ENCODE measurements around the gene IDI2. TPM values are rescaled to one million over a fixed set of nuclear protein-coding genes. Genes with fewer than 3 reads are reported as not detected.

The IDI2 gene
- total and polyA plus RNA-seq, 4 donors: 0.11 to 0.12 TPM; not detected in 2

DNA sequence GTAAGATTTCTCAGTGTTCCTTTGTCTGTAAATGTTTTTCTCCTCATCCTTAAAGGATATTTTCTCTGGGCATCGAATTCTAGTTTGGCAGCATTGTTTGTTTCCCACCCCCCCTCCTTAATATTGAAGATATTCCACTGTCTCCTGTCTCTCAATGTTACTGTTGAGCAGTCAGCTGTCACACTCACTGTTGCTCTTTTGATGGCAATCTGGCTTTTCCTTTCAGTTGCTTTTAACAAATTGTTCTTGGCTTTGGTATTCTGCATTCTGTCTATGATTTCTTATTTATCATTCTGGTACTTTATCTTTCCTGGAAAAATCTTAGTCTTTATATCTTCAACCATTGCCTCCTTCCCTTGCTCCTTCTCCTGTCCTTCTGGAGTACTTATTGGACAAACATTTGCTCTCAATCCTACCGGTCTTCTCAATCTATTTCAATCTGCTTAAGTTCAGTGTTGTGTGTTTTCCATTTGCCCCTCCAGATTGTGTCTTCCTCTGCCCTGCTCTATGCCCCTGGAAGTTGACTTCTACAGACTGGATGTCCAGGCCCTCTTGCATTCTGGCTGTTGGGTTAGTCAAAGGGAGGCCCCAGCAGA is 46.7 kb downstream of the IDI2 start:
- H3K9me3 ChIP-seq (ENCODE audit: control insufficient read depth, insufficient read depth, low read length): peaks cover 14% of the 10 kb centered on the region
- no peak overlapping the region for H3K27ac ChIP-seq (ENCODE audit: low read depth, low read length)
- no peaks in the 10 kb centered on the region for H3K36me3 ChIP-seq (ENCODE audit: control insufficient read depth, insufficient read depth, low read length)
- no peak overlapping the region for H3K4me3 ChIP-seq (ENCODE audit: low read depth, low read length)
- no CpG with 5 or more reads among the region's 2 CpGs for WGBS (ENCODE audit: insufficient coverage)
- no peaks in the 10 kb centered on the region for H3K27me3 ChIP-seq (ENCODE audit: control insufficient read depth, insufficient read depth, low read length)
- DNase-seq (ENCODE audit: low read depth in 4 of 6, low spot score in 6 of 6): no peak
- H3K4me1 ChIP-seq (ENCODE audit: control insufficient read depth, insufficient read depth, low read length): no peaks in the 10 kb centered on the region

DNA sequence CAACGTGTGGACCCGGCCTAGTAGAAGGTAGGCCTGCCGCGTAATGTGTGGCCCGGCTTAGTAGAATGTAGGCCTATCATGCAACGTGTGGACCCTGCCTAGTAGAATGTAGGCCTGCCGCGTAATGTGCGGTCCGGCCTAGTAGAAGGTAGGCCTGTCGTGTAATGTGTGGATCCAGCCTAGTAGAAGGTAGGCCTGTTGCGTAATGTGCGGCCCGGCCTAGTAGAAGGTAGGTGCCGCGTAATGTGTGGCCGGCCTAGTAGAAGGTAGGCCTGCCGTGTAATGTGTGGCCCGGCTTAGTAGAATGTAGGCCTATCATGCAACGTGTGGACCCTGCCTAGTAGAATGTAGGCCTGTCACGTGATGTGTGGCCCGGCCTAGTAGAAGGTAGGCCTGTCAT is 49.3 kb downstream of the IDI2 start:
- no peak overlapping the region for H3K27ac ChIP-seq (ENCODE audit: low read depth, low read length)
- H3K4me1 ChIP-seq (ENCODE audit: control insufficient read depth, insufficient read depth, low read length): peaks cover 4% of the 10 kb centered on the region
- peaks cover 14% of the 10 kb centered on the region for H3K9me3 ChIP-seq (ENCODE audit: control insufficient read depth, insufficient read depth, low read length)
- no peaks in the 10 kb centered on the region for H3K36me3 ChIP-seq (ENCODE audit: control insufficient read depth, insufficient read depth, low read length)
- H3K4me3 ChIP-seq (ENCODE audit: low read depth, low read length): no peak overlapping the region
- WGBS (ENCODE audit: insufficient coverage): 95% methylated on average over 18 of the region's 22 CpGs
- no peak for DNase-seq (ENCODE audit: low read depth in 4 of 6, low spot score in 6 of 6)
- no peaks in the 10 kb centered on the region for H3K27me3 ChIP-seq (ENCODE audit: control insufficient read depth, insufficient read depth, low read length)

DNA sequence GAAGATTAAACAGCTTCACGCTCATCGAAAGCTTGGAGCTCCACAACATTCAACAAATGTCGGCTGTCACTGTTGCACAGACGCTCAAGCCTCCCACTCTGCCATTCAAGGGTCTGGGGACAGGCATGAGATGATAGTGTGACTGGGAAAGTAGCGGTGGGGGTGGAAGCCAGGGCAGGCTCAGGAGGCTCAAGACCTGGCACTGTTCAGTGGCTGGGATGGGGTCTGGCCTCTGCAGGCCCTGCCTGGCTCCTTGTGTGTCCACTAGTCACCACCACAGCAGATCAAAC is 50.9 kb downstream of the IDI2 start:
- Histone ChIP-seq H3K27ac (ENCODE audit: low read depth, low read length) (no peak overlapping the region), H3K4me1 (ENCODE audit: control insufficient read depth, insufficient read depth, low read length) (peaks cover 4% of the 10 kb centered on the region), H3K9me3 (ENCODE audit: control insufficient read depth, insufficient read depth, low read length) (peaks cover 5% of the 10 kb centered on the region), H3K27me3 (ENCODE audit: control insufficient read depth, insufficient read depth, low read length) (no peaks in the 10 kb centered on the region), H3K36me3 (ENCODE audit: control insufficient read depth, insufficient read depth, low read length) (no peaks in the 10 kb centered on the region), H3K4me3 (ENCODE audit: low read depth, low read length) (no peak overlapping the region)
- 74% methylated on average over 3 of the region's 5 CpGs for WGBS (ENCODE audit: insufficient coverage)
- DNase-seq (ENCODE audit: low read depth in 4 of 6, low spot score in 6 of 6): peak in 1 of 6 donors; percentile 20

DNA sequence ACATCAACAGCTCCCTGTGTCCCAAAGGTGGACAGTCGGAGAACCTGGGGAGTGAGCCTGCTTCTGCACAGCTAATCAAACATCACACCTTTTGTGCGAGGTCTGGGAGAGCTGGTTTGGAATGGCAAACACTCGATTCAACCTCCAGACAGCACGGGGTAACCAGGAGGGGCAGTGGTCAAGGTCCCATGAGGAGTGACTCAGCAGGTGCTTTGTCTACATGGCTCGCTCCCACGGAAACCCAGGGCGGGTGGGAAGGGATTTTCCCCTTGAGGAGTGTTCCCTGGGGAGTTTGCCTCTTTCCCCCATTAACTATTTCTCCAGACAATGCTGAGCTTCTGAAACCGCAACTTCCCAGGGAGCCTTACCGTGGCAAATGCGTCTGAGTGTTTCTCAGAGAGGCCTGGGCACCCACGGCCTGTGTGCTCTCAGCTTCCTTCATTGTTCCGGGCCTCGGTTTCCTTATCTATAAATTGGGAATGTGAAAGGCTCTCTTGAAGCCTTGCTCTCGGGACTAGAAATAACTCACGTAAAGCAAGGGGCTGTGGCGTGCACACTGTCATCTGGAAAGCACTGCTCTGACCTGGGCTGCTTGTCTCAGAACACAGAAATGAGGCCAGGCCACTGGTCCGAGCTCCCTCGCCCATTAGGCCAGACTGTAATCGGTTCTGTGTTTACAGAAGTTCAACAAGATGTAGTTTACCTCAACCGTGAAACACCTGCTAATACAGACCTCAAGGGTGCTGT is 51.4 kb downstream of the IDI2 start:
- no peaks in the 10 kb centered on the region for H3K27me3 ChIP-seq (ENCODE audit: control insufficient read depth, insufficient read depth, low read length)
- no peaks in the 10 kb centered on the region for H3K36me3 ChIP-seq (ENCODE audit: control insufficient read depth, insufficient read depth, low read length)
- 82% methylated on average over 14 of the region's 20 CpGs for WGBS (ENCODE audit: insufficient coverage)
- no peak for DNase-seq (ENCODE audit: low read depth in 4 of 6, low spot score in 6 of 6)
- H3K9me3 ChIP-seq (ENCODE audit: control insufficient read depth, insufficient read depth, low read length): peaks cover 4% of the 10 kb centered on the region
- H3K27ac ChIP-seq (ENCODE audit: low read depth, low read length): no peak overlapping the region
- H3K4me1 ChIP-seq (ENCODE audit: control insufficient read depth, insufficient read depth, low read length): peaks cover 4% of the 10 kb centered on the region
- H3K4me3 ChIP-seq (ENCODE audit: low read depth, low read length): no peak overlapping the region

DNA sequence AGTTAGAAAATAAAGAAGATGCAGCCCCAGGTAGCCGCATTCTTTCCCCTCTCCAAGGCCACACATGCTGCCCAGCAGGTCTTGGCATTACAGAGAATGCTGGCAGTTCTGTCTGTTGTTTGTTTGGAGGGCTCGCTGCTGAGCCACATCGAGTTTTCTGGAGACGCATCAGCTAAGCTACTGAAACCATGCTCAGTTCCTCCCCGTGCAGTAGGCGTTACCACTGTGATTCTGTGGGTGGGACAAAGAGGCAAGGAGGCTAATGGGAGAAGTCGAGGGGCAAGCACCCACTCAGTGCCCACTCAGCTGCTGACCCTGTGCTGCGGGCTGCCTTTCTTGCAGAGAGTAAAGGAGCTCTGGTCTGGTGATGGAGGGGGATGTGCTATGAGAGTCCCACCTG is 52.9 kb downstream of the IDI2 start:
- Histone ChIP-seq H3K27me3 (ENCODE audit: control insufficient read depth, insufficient read depth, low read length) (no peaks in the 10 kb centered on the region), H3K4me3 (ENCODE audit: low read depth, low read length) (no peak overlapping the region), H3K27ac (ENCODE audit: low read depth, low read length) (no peak overlapping the region), H3K4me1 (ENCODE audit: control insufficient read depth, insufficient read depth, low read length) (peaks cover 4% of the 10 kb centered on the region), H3K36me3 (ENCODE audit: control insufficient read depth, insufficient read depth, low read length) (no peaks in the 10 kb centered on the region), H3K9me3 (ENCODE audit: control insufficient read depth, insufficient read depth, low read length) (no peaks in the 10 kb centered on the region)
- WGBS (ENCODE audit: insufficient coverage): 61% methylated on average over 7 of the region's 8 CpGs
- no peak for DNase-seq (ENCODE audit: low read depth in 4 of 6, low spot score in 6 of 6)

DNA sequence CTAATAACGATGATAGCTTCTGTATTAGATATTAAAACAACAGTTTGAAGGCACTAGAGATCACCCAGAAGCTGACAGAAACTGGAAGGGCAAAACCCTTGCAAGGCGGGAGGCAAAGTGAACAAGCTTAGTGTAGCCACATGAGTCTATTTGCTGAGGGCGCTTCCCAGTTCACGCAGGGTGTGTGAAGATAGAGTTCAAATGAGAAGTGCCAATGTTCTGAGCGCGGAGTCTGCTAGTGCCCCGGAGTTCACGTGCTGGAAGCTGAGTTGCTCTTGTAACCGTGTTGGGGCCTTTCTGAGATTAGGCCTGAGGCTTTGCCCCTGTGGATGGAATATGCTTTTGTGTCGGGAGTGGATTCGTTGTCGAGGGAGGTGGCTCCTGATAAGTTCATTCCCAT is 54.0 kb downstream of the IDI2 start:
- no peak for DNase-seq (ENCODE audit: low read depth in 4 of 6, low spot score in 6 of 6)
- 87% methylated on average over 9 of the region's 12 CpGs for WGBS (ENCODE audit: insufficient coverage)
- no peaks in the 10 kb centered on the region for H3K36me3 ChIP-seq (ENCODE audit: control insufficient read depth, insufficient read depth, low read length)
- no peak overlapping the region for H3K4me3 ChIP-seq (ENCODE audit: low read depth, low read length)
- H3K9me3 ChIP-seq (ENCODE audit: control insufficient read depth, insufficient read depth, low read length): no peaks in the 10 kb centered on the region
- no peak overlapping the region for H3K27ac ChIP-seq (ENCODE audit: low read depth, low read length)
- H3K4me1 ChIP-seq (ENCODE audit: control insufficient read depth, insufficient read depth, low read length): peaks cover 4% of the 10 kb centered on the region
- no peaks in the 10 kb centered on the region for H3K27me3 ChIP-seq (ENCODE audit: control insufficient read depth, insufficient read depth, low read length)

DNA sequence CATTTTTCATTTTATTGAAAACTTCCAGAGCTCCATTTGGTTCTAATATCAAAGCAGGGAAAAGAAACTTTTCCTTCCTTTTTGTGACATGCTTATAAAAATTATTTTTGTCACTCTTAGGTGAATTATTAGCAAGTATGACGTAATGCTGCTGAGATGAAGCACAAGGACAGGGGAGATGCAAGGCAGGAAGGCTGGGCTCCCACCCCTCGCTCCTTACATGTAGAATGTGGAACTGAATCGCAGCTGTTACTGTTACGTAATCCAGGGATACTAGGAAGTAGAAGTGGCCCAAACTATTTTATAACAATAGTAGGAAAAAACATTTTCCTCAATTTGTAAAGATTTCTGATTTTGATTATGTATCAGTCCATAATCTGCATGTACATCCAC is 54.5 kb downstream of the IDI2 start:
- Histone ChIP-seq H3K4me3 (ENCODE audit: low read depth, low read length) (no peak overlapping the region), H3K9me3 (ENCODE audit: control insufficient read depth, insufficient read depth, low read length) (no peaks in the 10 kb centered on the region), H3K27me3 (ENCODE audit: control insufficient read depth, insufficient read depth, low read length) (no peaks in the 10 kb centered on the region), H3K27ac (ENCODE audit: low read depth, low read length) (no peak overlapping the region), H3K36me3 (ENCODE audit: control insufficient read depth, insufficient read depth, low read length) (no peaks in the 10 kb centered on the region), H3K4me1 (ENCODE audit: control insufficient read depth, insufficient read depth, low read length) (peaks cover 4% of the 10 kb centered on the region)
- no CpG with 5 or more reads among the region's 4 CpGs for WGBS (ENCODE audit: insufficient coverage)
- DNase-seq (ENCODE audit: low read depth in 4 of 6, low spot score in 6 of 6): no peak

DNA sequence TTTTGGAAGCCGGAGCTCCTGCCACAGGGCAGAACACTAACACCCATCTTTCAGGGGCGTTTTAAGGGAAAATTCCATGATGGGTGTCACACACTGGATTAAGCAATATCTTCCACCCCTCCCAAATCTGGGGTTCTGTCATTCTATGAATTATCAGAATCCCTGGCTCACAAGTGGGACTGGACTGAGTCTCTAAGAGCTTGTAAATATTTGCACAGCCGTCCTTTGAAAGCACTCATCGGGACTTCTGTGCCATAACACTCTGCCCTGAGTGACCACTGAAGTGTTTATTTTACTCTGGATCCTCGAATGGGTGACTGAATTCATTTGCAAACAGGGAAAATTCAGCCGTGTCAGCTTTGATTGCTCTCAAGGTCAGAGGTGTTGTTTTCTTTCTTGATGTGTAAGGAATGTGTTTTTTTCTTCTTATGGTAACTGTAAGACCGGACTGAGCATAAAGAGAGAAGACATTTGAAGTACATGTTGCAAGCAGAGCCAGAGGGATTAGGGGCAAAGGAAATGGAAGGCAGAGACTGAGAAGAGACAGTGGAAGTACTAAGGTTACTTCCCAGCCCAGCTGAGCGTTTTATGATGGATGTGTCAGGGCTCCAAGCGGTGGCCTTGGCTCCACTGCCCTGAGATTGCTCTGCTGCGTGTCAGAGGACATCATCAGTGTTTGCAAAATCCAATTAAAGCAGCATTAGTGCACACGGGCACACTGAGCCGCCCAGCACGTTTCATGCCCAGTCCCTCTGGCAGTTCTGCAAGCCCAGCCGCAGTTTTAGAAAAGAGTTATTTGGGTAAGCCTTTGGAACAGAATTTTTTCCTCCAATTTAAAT is 55.1 kb downstream of the IDI2 start:
- Histone ChIP-seq H3K27ac (ENCODE audit: low read depth, low read length) (no peak overlapping the region), H3K4me3 (ENCODE audit: low read depth, low read length) (no peak overlapping the region), H3K27me3 (ENCODE audit: control insufficient read depth, insufficient read depth, low read length) (no peaks in the 10 kb centered on the region), H3K9me3 (ENCODE audit: control insufficient read depth, insufficient read depth, low read length) (no peaks in the 10 kb centered on the region), H3K36me3 (ENCODE audit: control insufficient read depth, insufficient read depth, low read length) (no peaks in the 10 kb centered on the region), H3K4me1 (ENCODE audit: control insufficient read depth, insufficient read depth, low read length) (peaks cover 4% of the 10 kb centered on the region)
- DNase-seq (ENCODE audit: low read depth in 4 of 6, low spot score in 6 of 6): no peak
- 54% methylated on average over 11 of the region's 14 CpGs for whole genome bisulfite sequencing (ENCODE audit: insufficient coverage)

DNA sequence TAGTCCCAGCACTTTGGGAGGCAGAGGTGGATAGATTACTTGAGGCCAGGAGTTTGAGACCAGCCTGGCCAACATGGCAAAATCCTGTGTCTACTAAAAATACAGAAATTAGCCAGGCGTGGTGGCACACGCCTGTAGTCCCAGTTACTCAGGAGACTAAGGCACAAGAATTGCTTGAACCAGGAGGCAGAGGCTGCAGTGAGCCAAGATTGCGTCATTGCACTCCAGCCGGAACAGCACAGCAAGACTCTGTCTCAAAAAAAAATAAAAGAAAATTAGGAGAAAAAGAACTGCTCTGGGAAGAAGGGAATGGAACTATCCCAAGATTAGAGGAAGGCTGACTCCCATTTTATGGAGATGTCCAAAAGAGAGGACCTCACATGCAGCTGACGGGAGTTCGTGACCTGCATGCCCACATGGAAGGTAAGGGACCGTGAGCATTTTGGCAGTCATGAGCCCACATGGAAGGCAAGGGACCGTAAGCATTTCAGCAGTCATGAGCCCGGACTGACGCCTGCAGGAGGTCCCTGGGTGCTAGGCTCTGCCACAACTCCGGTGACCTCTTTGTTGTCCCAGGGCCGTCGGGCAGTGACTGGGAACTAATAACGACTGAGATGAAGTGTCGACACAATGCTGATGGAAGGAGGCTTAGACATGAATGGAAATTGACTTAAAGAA is 56.0 kb downstream of the IDI2 start:
- Histone ChIP-seq H3K27ac (ENCODE audit: low read depth, low read length) (no peak overlapping the region), H3K4me1 (ENCODE audit: control insufficient read depth, insufficient read depth, low read length) (peaks cover 8% of the 10 kb centered on the region), H3K27me3 (ENCODE audit: control insufficient read depth, insufficient read depth, low read length) (no peaks in the 10 kb centered on the region), H3K9me3 (ENCODE audit: control insufficient read depth, insufficient read depth, low read length) (no peaks in the 10 kb centered on the region), H3K36me3 (ENCODE audit: control insufficient read depth, insufficient read depth, low read length) (no peaks in the 10 kb centered on the region), H3K4me3 (ENCODE audit: low read depth, low read length) (no peak overlapping the region)
- no peak for DNase-seq (ENCODE audit: low read depth in 4 of 6, low spot score in 6 of 6)
- WGBS (ENCODE audit: insufficient coverage): 56% methylated on average over 14 of the region's 15 CpGs
